Progenitor cell of endocrine pancreas (in vitro differentiated cells): ENCODE measurements around the gene INAFM2. TPM values are rescaled to one million over a fixed set of nuclear protein-coding genes. Genes with fewer than 3 reads are reported as not detected.
A peak's percentile ranks its signal among the peaks of the same experiment; 100 is the strongest.

Experiments
- DNase-seq: peaks from one replicate; pipeline ENCODE4 v3.0.0; 2021; ENCODE audit warnings: low spot score; ENCODE audit not compliant: unreplicated experiment
- H3K27ac Mint-ChIP-seq: 2 replicates; pipeline ENCODE4 v1.8.0; 2021; ENCODE audit warnings: mild to moderate bottlenecking, moderate library complexity, mixed read lengths
- H3K27me3 Mint-ChIP-seq: 2 replicates; pipeline ENCODE4 v1.8.0; 2021; ENCODE audit warnings: mixed read lengths
- H3K36me3 Mint-ChIP-seq: 2 replicates; pipeline ENCODE4 v1.8.0; 2022; ENCODE audit warnings: mixed read lengths; ENCODE audit not compliant: insufficient read depth
- H3K4me1 Mint-ChIP-seq: 2 replicates; pipeline ENCODE4 v1.8.0; 2021; ENCODE audit warnings: low read depth, mixed read lengths
- H3K4me3 Mint-ChIP-seq: 2 replicates; pipeline ENCODE4 v1.8.0; 2021; ENCODE audit warnings: low read depth, mild to moderate bottlenecking, moderate library complexity, mixed read lengths
- H3K9me3 Mint-ChIP-seq: 2 replicates; pipeline ENCODE4 v1.8.0; 2021; ENCODE audit warnings: low read depth, mixed read lengths
- total RNA-seq: library from RNA; stranded (reverse); gene quantifications from 2 replicates; pipeline ENCODE4 v1.2.1, GENCODE V29; 2021
- TF ChIP-seq, protein P1 (sequence below): fragments of 200-600 bp; sonication (generic); IDR thresholded peaks from one replicate; pipeline ENCODE4 v1.5.0; 2021; ENCODE audit warnings: antibody characterized with exemption, mild to moderate bottlenecking; ENCODE audit not compliant: unreplicated experiment

The INAFM2 gene
- total RNA-seq, 1 donor from 2014 or later = 14.9 TPM

DNA sequence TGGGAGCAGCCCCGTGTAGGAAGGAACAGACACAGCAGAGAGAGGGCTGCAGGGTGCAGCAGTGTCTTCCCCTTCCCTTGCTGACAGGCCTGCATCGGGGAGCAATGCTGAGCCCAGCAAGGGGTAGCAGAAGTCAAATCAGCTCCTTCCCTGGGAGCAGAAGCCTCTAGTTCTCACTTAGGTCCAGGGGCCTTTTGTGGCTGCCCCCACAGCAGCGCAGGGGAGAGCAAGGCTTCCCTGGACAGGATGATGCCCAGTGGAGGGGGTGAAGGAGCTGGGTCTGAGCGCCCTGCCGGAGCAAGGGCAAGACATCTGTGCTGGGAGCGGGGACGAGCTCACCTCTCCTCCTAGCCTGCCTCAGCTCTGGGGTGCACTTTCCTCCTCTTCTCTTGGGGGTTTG lies 16.6 kb upstream of the INAFM2 start:
- peaks cover 1% of the 10 kb centered on the region for H3K4me1 Mint-ChIP-seq
- H3K9me3 Mint-ChIP-seq = no peaks in the 10 kb centered on the region
- no peak overlapping the region for H3K27ac Mint-ChIP-seq
- no peak for DNase-seq
- peaks cover 41% of the 10 kb centered on the region for H3K27me3 Mint-ChIP-seq
- TF ChIP-seq, protein P1, sequence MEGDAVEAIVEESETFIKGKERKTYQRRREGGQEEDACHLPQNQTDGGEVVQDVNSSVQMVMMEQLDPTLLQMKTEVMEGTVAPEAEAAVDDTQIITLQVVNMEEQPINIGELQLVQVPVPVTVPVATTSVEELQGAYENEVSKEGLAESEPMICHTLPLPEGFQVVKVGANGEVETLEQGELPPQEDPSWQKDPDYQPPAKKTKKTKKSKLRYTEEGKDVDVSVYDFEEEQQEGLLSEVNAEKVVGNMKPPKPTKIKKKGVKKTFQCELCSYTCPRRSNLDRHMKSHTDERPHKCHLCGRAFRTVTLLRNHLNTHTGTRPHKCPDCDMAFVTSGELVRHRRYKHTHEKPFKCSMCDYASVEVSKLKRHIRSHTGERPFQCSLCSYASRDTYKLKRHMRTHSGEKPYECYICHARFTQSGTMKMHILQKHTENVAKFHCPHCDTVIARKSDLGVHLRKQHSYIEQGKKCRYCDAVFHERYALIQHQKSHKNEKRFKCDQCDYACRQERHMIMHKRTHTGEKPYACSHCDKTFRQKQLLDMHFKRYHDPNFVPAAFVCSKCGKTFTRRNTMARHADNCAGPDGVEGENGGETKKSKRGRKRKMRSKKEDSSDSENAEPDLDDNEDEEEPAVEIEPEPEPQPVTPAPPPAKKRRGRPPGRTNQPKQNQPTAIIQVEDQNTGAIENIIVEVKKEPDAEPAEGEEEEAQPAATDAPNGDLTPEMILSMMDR = no peak
- no peaks in the 10 kb centered on the region for H3K36me3 Mint-ChIP-seq
- no peak overlapping the region for H3K4me3 Mint-ChIP-seq

DNA sequence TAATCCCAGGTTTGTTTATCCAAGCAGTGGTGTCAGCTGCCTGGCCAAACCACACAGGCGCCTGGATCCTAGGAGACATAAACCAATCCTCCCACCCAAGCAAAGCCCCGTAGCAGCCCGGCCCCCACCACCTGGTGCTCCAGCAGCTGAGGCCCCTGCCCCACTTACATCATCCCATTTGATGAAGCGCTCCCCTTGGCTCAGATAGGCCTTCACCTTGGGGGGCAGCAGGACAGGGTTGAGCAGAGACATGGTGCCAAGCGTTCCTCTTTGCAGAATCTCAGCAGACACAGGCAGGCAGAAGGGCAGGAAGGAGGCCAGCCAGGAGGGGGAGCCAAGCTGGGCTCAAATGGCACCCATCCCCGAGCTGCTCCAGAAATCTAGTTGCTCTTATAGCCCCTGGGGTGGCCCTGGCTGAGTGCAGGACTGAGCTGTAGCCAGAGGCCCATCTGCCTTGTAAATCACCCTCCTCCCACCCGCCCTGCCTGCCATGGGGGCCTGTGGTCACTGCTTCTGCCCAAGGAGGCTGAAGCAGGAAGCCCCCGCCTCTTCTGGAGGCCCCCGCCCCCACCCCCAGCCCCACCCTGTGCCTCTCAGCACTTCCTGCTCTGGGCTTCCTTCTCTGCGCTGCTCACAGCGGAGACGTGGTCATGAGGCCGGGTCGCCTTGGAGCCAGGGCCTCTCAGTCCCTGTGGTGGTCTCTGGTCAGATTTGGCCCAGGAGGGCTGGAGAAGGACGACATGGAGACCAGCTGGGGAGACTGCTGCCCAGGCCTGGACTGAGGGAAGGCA lies 15.9 kb upstream of the INAFM2 start, which contains the start of gene PLCB2:
Gene PLCB2, minus strand, starts transcription at position 515 of the 791 bp plus-strand sequence. Its CDS starts 263 bp downstream, at position 252.
- no peak within 1 kb of the TSS for H3K27ac Mint-ChIP-seq
- TF ChIP-seq, protein P1 = peak; percentile 17
- no peak within 1 kb of the TSS for H3K4me3 Mint-ChIP-seq
- H3K27me3 Mint-ChIP-seq = peaks cover 48% of the 10 kb centered on the region
- no peaks in the 10 kb centered on the region for H3K9me3 Mint-ChIP-seq
- DNase-seq = no peak
- H3K36me3 Mint-ChIP-seq = no peaks in the 10 kb centered on the region
- H3K4me1 Mint-ChIP-seq = peaks cover 1% of the 10 kb centered on the region

DNA sequence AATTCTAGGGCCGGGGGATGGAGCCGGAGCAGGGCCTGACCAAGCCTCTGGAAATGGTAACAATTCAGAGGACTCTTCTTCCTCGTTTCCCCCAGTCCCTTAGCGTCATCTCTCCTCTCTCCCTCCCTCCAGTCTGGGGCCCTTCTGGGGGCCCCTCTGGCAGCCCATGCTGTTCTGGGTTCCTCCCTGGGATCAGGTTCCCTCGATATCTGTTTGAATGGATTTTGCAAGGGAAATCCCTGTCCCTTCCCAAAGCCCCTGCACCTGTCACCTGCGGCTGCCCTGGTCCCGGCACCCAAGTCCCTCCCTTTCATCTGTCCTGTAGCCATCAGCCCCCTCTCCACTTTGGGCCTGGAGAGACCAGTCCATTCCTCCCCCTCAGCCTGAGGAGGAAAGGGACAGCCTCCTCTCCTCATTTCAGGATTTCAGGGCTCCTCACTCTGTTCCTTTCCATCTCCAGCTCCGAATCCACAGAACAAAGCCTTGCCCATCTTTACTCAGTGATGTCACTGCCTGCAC lies 14.1 kb upstream of the INAFM2 start:
- Mint-ChIP-seq H3K36me3 (no peaks in the 10 kb centered on the region), H3K9me3 (no peaks in the 10 kb centered on the region), H3K4me1 (peaks cover 1% of the 10 kb centered on the region), H3K27me3 (peaks cover 52% of the 10 kb centered on the region), H3K4me3 (no peak overlapping the region), H3K27ac (no peak overlapping the region)
- TF ChIP-seq, protein P1 = no peak
- DNase-seq = no peak

DNA sequence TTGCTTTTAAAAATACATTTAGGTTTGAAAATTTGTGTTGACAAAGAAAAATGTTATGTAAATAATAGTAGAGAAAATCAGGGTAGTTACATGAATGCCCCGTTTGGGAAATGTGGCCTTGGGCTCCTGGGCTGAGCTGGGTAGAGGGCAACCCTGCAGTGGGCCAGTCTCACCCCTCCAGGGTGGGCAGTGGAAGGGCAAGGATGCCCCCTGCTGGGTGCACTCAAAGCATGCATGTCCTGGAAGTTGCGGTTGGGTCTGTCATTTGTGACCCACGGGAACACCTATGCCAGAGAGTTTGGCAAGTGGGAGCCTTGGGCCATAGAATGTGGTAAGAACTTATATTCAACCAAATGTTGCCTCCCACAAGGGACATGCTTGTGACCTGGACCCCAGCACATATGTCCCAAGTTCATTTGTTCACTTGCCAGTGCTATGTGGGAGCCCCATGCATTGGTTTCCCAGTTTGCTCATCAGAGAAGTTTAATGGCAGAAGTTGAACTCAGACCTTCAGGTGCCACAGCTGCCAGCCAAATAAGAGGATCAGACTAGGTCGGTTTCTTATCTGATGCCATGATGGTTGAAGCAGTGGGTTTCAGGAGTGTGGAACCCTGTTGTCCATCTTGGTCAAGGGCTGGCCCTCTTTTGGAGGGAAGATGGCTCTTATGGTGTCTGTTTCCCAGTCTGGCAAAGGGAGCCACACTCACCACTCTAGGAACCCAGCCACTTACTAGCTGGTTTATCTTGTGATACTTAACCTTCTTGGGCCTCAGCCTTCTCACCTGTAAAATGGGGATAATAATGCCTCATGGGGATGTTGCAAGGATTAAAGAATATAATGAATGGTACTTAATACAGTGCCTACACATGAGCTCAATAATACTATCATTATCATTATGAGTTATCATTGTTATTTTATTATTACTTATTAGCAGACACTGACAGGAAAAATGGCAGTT lies 13.2 kb upstream of the INAFM2 start:
- TF ChIP-seq, protein P1 = peak; percentile 80
- H3K4me3 Mint-ChIP-seq = no peak overlapping the region

DNA sequence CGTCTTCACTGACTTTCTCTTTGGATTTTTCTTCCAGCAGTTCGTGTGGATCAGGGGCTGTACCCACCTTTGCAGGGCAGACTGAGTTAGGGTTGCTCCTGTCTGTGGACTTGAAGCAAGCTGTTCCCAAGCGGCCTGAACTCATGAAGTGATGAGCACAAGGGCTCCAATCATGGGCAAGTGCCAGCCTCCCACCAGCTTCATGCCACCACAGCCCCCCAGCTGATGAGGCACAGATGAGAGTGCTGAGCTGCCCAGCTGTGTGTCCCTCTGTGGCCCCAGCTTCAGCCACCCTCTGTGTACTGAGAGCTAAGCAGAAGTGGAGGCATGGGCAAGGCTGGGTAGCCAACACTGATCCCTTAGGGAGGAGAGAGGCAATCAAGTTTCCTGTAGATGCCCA lies 12.5 kb upstream of the INAFM2 start:
- Mint-ChIP-seq H3K27me3 (peaks cover 61% of the 10 kb centered on the region), H3K27ac (no peak overlapping the region), H3K4me3 (no peak overlapping the region), H3K36me3 (no peaks in the 10 kb centered on the region), H3K9me3 (no peaks in the 10 kb centered on the region), H3K4me1 (peaks cover 1% of the 10 kb centered on the region)
- TF ChIP-seq, protein P1 = no peak
- no peak for DNase-seq

More for the DNA sequence above, 13.2 kb upstream of the INAFM2 start:
- DNase-seq = peak; percentile 55
- Mint-ChIP-seq H3K9me3 (no peaks in the 10 kb centered on the region), H3K27ac (no peak overlapping the region), H3K4me1 (peaks cover 1% of the 10 kb centered on the region), H3K27me3 (peaks cover 54% of the 10 kb centered on the region), H3K36me3 (no peaks in the 10 kb centered on the region)
